IPS DF 19.7 (cell line): Measurements from ENCODE around the gene CNOT6L.

Experiments used
- DNase-seq: peaks from one replicate; pipeline ENCODE4 v3.0.0-alpha.2; 2013; ENCODE audit warnings: low read depth, low spot score

The CNOT6L gene

GRCh38 chr4:77713884-77714283, 105.3 kb downstream of the CNOT6L start:
- no peak for DNase-seq

GRCh38 chr4:77712675-77713074, 106.5 kb downstream of the CNOT6L start:
- DNase-seq: no peak

GRCh38 chr4:77711469-77711868, 107.7 kb downstream of the CNOT6L start:
- DNase-seq: no peak

- no peak for DNase-seq
Observed at GRCh38 chr4:77710684-77711083, 108.5 kb downstream of the CNOT6L start.

- DNase-seq: no peak
Observed at GRCh38 chr4:77710059-77710458, 109.1 kb downstream of the CNOT6L start.

- DNase-seq: no peak
Observed at GRCh38 chr4:77706717-77707116, 112.5 kb downstream of the CNOT6L start.

- DNase-seq: no peak
Observed at GRCh38 chr4:77703666-77704065, 115.5 kb downstream of the CNOT6L start.

- no peak for DNase-seq
Observed at GRCh38 chr4:77701121-77701520, 118.0 kb downstream of the CNOT6L start.

GRCh38 chr4:77699731-77700210, 119.4 kb downstream of the CNOT6L start:
- DNase-seq: peak; percentile 42

- DNase-seq: peak; percentile 60
Observed at GRCh38 chr4:77697860-77698590, 121.1 kb downstream of the CNOT6L start.

GRCh38 chr4:77695774-77696173, 123.4 kb downstream of the CNOT6L start:
- DNase-seq: no peak

GRCh38 chr4:77692847-77693432, 126.2 kb downstream of the CNOT6L start:
- no peak for DNase-seq

GRCh38 chr4:77681792-77682191, 137.4 kb downstream of the CNOT6L start:
- DNase-seq: no peak

GRCh38 chr4:77676842-77677241, 142.3 kb downstream of the CNOT6L start:
- DNase-seq: no peak

- DNase-seq: no peak
Observed at GRCh38 chr4:77671051-77671450, 148.1 kb downstream of the CNOT6L start.

- DNase-seq: no peak
Observed at GRCh38 chr4:77669946-77670590, 149.1 kb downstream of the CNOT6L start.

GRCh38 chr4:77665381-77666069, 153.6 kb downstream of the CNOT6L start:
- no peak for DNase-seq
